Calu3 (cell line): ENCODE measurements around the gene SV2B. TPM values are rescaled to one million over a fixed set of nuclear protein-coding genes. Genes with fewer than 3 reads are reported as not detected.
A peak's percentile ranks its signal among the peaks of the same experiment; 100 is the strongest.

Experiments
- BruUV-seq: library from RNA; stranded (reverse); fragments of 400-500 nt; replicated peaks from 2 replicates; lab custom pipeline; 2021; lab: Mats Ljungman, UMichigan
- CTCF ChIA-PET: fragments of 300-600 bp; sonication (Branson Sonifier 250); formaldehyde crosslinking; loops from one replicate; lab custom pipeline; 2022; ENCODE audit warnings: antibody characterized with exemption; lab: Charles Lee
- DNase-seq: peaks from one replicate; pipeline ENCODE4 v3.0.0; 2022
- H3K27ac Mint-ChIP-seq: one replicate; pipeline ENCODE4 v1.8.0; 2022; ENCODE audit warnings: mixed read lengths; ENCODE audit not compliant: unreplicated experiment
- H3K27me3 Mint-ChIP-seq: one replicate; pipeline ENCODE4 v1.8.0; 2022; ENCODE audit warnings: mixed read lengths; ENCODE audit not compliant: unreplicated experiment
- H3K36me3 Mint-ChIP-seq: one replicate; pipeline ENCODE4 v1.8.0; 2022; ENCODE audit warnings: mild to moderate bottlenecking, moderate library complexity, mixed read lengths; ENCODE audit not compliant: insufficient read depth, unreplicated experiment
- H3K4me1 Mint-ChIP-seq: one replicate; pipeline ENCODE4 v1.8.0; 2022; ENCODE audit warnings: mild to moderate bottlenecking, low read depth, mixed read lengths; ENCODE audit not compliant: unreplicated experiment
- H3K4me3 Mint-ChIP-seq: one replicate; pipeline ENCODE4 v1.8.0; 2022; ENCODE audit warnings: mild to moderate bottlenecking, low read depth, moderate library complexity, mixed read lengths; ENCODE audit not compliant: unreplicated experiment
- H3K9me3 Mint-ChIP-seq: one replicate; pipeline ENCODE4 v1.8.0; 2022; ENCODE audit warnings: low read depth, mixed read lengths; ENCODE audit not compliant: unreplicated experiment
- CTCF ChIP-seq: fragments of 200-600 bp; IDR thresholded peaks from one replicate; pipeline ENCODE4 v1.8.0; 2022; ENCODE audit warnings: antibody characterized with exemption; ENCODE audit not compliant: unreplicated experiment
- intact Hi-C: fragments of 100-400 bp; cut with micrococcal nuclease; formaldehyde crosslinking; loops from one replicate; pipeline ENCODE4 v1.10.0; 2022; ENCODE audit not compliant: unreplicated experiment
- total RNA-seq: library from RNA; stranded (reverse); gene quantifications from 2 replicates; pipeline ENCODE4 v1.2.3, GENCODE V29; 2022

Gene SV2B
- total RNA-seq, 1 experiment from 2014 or later = 2.2 TPM

- DNase-seq = no peak
- Mint-ChIP-seq H3K9me3 (no peaks in the 10 kb centered on the region), H3K4me3 (no peak overlapping the region), H3K27ac (no peak overlapping the region), H3K27me3 (peaks cover 66% of the 10 kb centered on the region), H3K4me1 (no peaks in the 10 kb centered on the region), H3K36me3 (no peaks in the 10 kb centered on the region)
- CTCF ChIA-PET = no interaction called here
- intact Hi-C loops = no loop called here
- no peak for TF ChIP-seq CTCF
- no TSS peak for BruUV-seq
These were observed 84.4 kb downstream of the SV2B start for GRCh38 chr15:91184441-91184840.

GRCh38 chr15:91186904-91187656 lies 87.0 kb downstream of the SV2B start:
- no TSS peak for BruUV-seq
- Mint-ChIP-seq H3K9me3 (no peaks in the 10 kb centered on the region), H3K4me1 (peaks cover 10% of the 10 kb centered on the region), H3K27me3 (peaks cover 55% of the 10 kb centered on the region), H3K4me3 (no peak overlapping the region), H3K36me3 (no peaks in the 10 kb centered on the region), H3K27ac (no peak overlapping the region)
- CTCF ChIA-PET = no interaction called here
- DNase-seq = peak; percentile 47
- intact Hi-C loops = no loop called here
- TF ChIP-seq CTCF = no peak

- peaks cover 45% of the 10 kb centered on the region for H3K27me3 Mint-ChIP-seq
- CTCF ChIA-PET = no interaction called here
- no peaks in the 10 kb centered on the region for H3K36me3 Mint-ChIP-seq
- H3K9me3 Mint-ChIP-seq = no peaks in the 10 kb centered on the region
- no peak overlapping the region for H3K4me3 Mint-ChIP-seq
- no peak for DNase-seq
- no peak for TF ChIP-seq CTCF
- peaks cover 10% of the 10 kb centered on the region for H3K4me1 Mint-ChIP-seq
- intact Hi-C loops = no loop called here
- no TSS peak for BruUV-seq
- H3K27ac Mint-ChIP-seq = no peak overlapping the region
These were observed 92.2 kb downstream of the SV2B start for GRCh38 chr15:91192285-91192684.

GRCh38 chr15:91192690-91193377 lies 92.8 kb downstream of the SV2B start:
- no TSS peak for BruUV-seq
- H3K27ac Mint-ChIP-seq = no peak overlapping the region
- no peak overlapping the region for H3K4me3 Mint-ChIP-seq
- H3K36me3 Mint-ChIP-seq = no peaks in the 10 kb centered on the region
- H3K9me3 Mint-ChIP-seq = no peaks in the 10 kb centered on the region
- CTCF ChIA-PET = no interaction called here
- TF ChIP-seq CTCF = no peak
- peaks cover 45% of the 10 kb centered on the region for H3K27me3 Mint-ChIP-seq
- DNase-seq = no peak
- H3K4me1 Mint-ChIP-seq = peaks cover 10% of the 10 kb centered on the region
- intact Hi-C loops = no loop called here
